Limb (tissue), 2 donors: ENCODE data around the gene ZP3.
"Not testable (repeated sequence)": the region's sequence is repeated elsewhere in the genome, so short reads cannot be mapped to it uniquely, and the experiment has no call there.

Experiments
- DNase-seq, 2 donors: peaks; one replicate each; pipeline ENCODE4 v3.0.0-alpha.2; 2016; ENCODE audit errors: extremely low spot score in 2 of 2

The ZP3 gene

DNA sequence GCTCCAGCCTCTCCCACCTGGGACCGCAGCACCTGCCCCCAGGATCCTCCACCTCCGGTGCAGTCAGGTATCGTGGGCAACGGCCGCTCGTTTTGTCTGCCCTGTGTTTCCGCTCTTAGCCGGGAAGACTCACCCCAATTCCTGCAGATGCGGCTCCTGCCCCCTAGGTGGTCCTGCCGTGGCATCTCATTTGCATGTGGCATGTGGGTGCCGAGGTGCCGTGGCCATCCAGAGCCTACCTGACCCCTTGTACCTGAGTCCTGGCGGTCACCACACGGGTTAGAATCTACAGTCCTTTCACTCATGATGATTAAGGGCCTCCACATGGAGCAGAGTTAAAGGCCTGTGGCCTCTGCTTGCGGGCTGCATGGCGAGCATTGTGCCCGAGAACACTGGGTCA is 58.3 kb downstream of the ZP3 start:
- DNase-seq, result not testable (repeated sequence)

- DNase-seq, result not testable (repeated sequence)
These were observed 59.7 kb downstream of the ZP3 start for GRCh38 chr7:76484456-76484855.

GRCh38 chr7:76485822-76486610 is 61.3 kb downstream of the ZP3 start:
- not testable (repeated sequence) for DNase-seq

- not testable (repeated sequence) for DNase-seq
These were observed 61.9 kb downstream of the ZP3 start for GRCh38 chr7:76486618-76487017.

DNA sequence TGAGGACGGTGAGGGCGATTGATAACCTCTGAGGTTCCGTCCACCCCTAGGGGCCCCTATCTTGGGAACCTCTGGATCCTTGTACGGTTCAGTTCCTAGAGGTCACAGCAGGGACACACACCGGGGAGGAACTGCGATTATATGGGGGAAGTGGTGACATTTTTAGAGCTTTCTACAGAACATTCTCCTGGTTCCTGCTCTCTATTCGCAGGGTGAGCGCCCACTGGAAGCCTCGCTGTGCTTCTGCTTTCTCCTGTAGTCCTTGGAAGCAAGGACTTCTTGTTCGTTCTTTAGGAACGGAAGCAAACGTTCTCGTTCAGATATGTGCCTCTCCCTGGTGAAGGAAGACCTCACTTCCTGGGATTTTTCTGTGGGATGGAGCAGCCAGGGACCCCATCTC is 63.2 kb downstream of the ZP3 start:
- not testable (repeated sequence) for DNase-seq
